GM12878 (cell line): ENCODE measurements around the gene RALGPS1. TPM values are rescaled to one million over a fixed set of nuclear protein-coding genes. Genes with fewer than 3 reads are reported as not detected.
A peak's percentile ranks its signal among the peaks of the same experiment; 100 is the strongest.

ENCODE experiments used
- ATAC-seq: fragments of 200-7000 bp; cut with Tn5 transposase; 3 replicates; pipeline ENCODE4 v1.9.1; 2020; ENCODE audit warnings: mild to moderate bottlenecking, moderate library complexity
- BruUV-seq: library from RNA; stranded (reverse); fragments of 400-500 nt; replicated peaks from 2 replicates; lab custom pipeline; 2021; lab: Mats Ljungman, UMichigan
- CTCF ChIA-PET: fragments of 300-600 bp; sonication (Branson Sonifier 250); formaldehyde crosslinking; extraction: SDS; loops from one replicate; lab custom pipeline; 2021; ENCODE audit warnings: inconsistent platforms; lab: Yijun Ruan, JAX
- POLR2A ChIA-PET: fragments of 350-600 bp; formaldehyde crosslinking; extraction: SDS; loops from one replicate; lab custom pipeline; 2021; ENCODE audit warnings: inconsistent platforms; lab: Charles Lee
- RAD21 ChIA-PET: fragments of 300-600 bp; sonication (Branson Sonifier 250); formaldehyde crosslinking; loops from one replicate; lab custom pipeline; 2023; ENCODE audit warnings: antibody characterized with exemption; ENCODE audit not compliant: unreplicated experiment; lab: Charles Lee
- SMC1A ChIA-PET: fragments of 300-600 bp; sonication (Branson Sonifier 250); formaldehyde crosslinking; loops from one replicate; lab custom pipeline; 2023; ENCODE audit not compliant: unreplicated experiment, uncharacterized antibody; lab: Charles Lee
- DNase-seq: peaks from one replicate; pipeline ENCODE4 v3.0.0-alpha.2; 2011; ENCODE audit warnings: low read depth, low spot score
- FAIRE-seq: peaks from 3 replicates; lab custom pipeline; 2011; peaks lifted over from hg19 to GRCh38; lab: Jason Lieb, UNC
- H2AFZ ChIP-seq: 2 replicates; pipeline ENCODE4 v1.6.0; 2011; ENCODE audit warnings: low read depth, low read length, control low read depth; ENCODE audit not compliant: control insufficient read depth
- H3K27ac ChIP-seq: 2 replicates; pipeline ENCODE4 v1.5.1; 2011; ENCODE audit warnings: control low read depth; ENCODE audit not compliant: control insufficient read depth, insufficient read depth
- H3K27me3 ChIP-seq, 2 experiments: replicated peaks in 1 of 2; 2 replicates each; pipeline versions ENCODE4 v1.6.0 to v1.6.1; 2011; ENCODE audit warnings: low read length in 1 of 2; ENCODE audit not compliant: control insufficient read depth in 2 of 2, insufficient read depth in 2 of 2
- H3K36me3 ChIP-seq, 2 experiments: 2 replicates each; pipeline ENCODE4 v1.5.1; 2011; ENCODE audit warnings: low read length in 1 of 2; ENCODE audit not compliant: control insufficient read depth in 2 of 2, insufficient read depth in 2 of 2
- H3K4me1 ChIP-seq: 2 replicates; pipeline ENCODE4 v1.6.1; 2011; ENCODE audit warnings: mild to moderate bottlenecking, low read length, moderate library complexity, mixed read lengths; ENCODE audit not compliant: control insufficient read depth, insufficient read depth
- H3K4me2 ChIP-seq: 2 replicates; pipeline ENCODE4 v1.6.0; 2011; ENCODE audit warnings: control low read depth; ENCODE audit not compliant: control insufficient read depth, insufficient read depth
- H3K4me3 ChIP-seq: fragments of 200-600 bp; sonication (generic); 2 replicates; pipeline ENCODE4 v1.5.1; 2016
- H3K79me2 ChIP-seq: 2 replicates; pipeline ENCODE4 v1.6.0; 2011; ENCODE audit warnings: low read length; ENCODE audit not compliant: control insufficient read depth, insufficient read depth
- H3K9ac ChIP-seq: 2 replicates; pipeline ENCODE4 v1.8.0; 2011; ENCODE audit warnings: low read length, control low read depth, mixed read lengths; ENCODE audit not compliant: control insufficient read depth, insufficient read depth
- H3K9me3 ChIP-seq: replicated peaks from 3 replicates; pipeline ENCODE4 v1.5.1; 2011; ENCODE audit warnings: mild to moderate bottlenecking, low read length; ENCODE audit not compliant: control insufficient read depth, insufficient read depth
- H4K20me1 ChIP-seq: 2 replicates; pipeline ENCODE4 v1.6.0; 2011; ENCODE audit not compliant: control insufficient read depth, insufficient read depth
- CBFB ChIP-seq: IDR thresholded peaks from 2 replicates; pipeline ENCODE4 v1.6.1; 2016; ENCODE audit warnings: antibody characterized with exemption, low read depth
- CBX3 ChIP-seq: fragments of 200-600 bp; sonication (generic); IDR thresholded peaks from 2 replicates; pipeline ENCODE4 v1.6.1; 2016; ENCODE audit warnings: low read depth, borderline replicate concordance
- EGR1 ChIP-seq, 2 experiments: IDR thresholded peaks; 1 replicate in 1 of 2; 2 replicates in 1 of 2; pipeline ENCODE4 v1.6.1; 2011 to 2012; ENCODE audit warnings: low read depth in 2 of 2, low read length in 2 of 2, borderline replicate concordance in 1 of 2, mild to moderate bottlenecking in 1 of 2, moderate library complexity in 1 of 2
- KAT2A ChIP-seq: conservative IDR thresholded peaks from 2 replicates; pipeline ENCODE4 v1.6.1; 2011; ENCODE audit warnings: low read depth, low read length; ENCODE audit not compliant: control insufficient read depth
- NFIC ChIP-seq: IDR thresholded peaks from 2 replicates; pipeline ENCODE4 v1.6.1; 2012; ENCODE audit warnings: low read depth, mild to moderate bottlenecking, inconsistent platforms, low read length, moderate library complexity
- NKRF ChIP-seq: fragments of 450-650 bp; conservative IDR thresholded peaks from 2 replicates; pipeline ENCODE4 v1.6.1; 2017; ENCODE audit warnings: mild to moderate bottlenecking, moderate library complexity
- NR2F1 ChIP-seq: fragments of 450-650 bp; conservative IDR thresholded peaks from 2 replicates; pipeline ENCODE4 v1.6.1; 2017; ENCODE audit warnings: mild to moderate bottlenecking
- PKNOX1 ChIP-seq: fragments of 450-650 bp; IDR thresholded peaks from 2 replicates; pipeline ENCODE4 v1.6.1; 2016; ENCODE audit warnings: mild to moderate bottlenecking
- RCOR1 ChIP-seq: conservative IDR thresholded peaks from 2 replicates; pipeline ENCODE4 v1.6.1; 2012; ENCODE audit warnings: low read depth, low read length, improper control_type of control experiment
- SIX5 ChIP-seq: IDR thresholded peaks from 2 replicates; pipeline ENCODE4 v1.6.1; 2011; ENCODE audit warnings: mild to moderate bottlenecking, low read depth, low read length, moderate library complexity; ENCODE audit not compliant: severe bottlenecking
- SREBF2 ChIP-seq: IDR thresholded peaks from 2 replicates; pipeline ENCODE4 v1.6.1; 2012; ENCODE audit warnings: mild to moderate bottlenecking, low read length
- WGBS: methylation state at CpG from one replicate; pipeline ENCODE4 v1.1.6; 2016; ENCODE audit warnings: low lambda C conversion rate; ENCODE audit not compliant: insufficient replicate concordance, insufficient coverage; ENCODE audit errors: missing lambda C conversion rate; 5-methylcytosine and 5-hydroxymethylcytosine counted together
- in situ Hi-C: fragments of 300-500 bp; cut with MboI; formaldehyde crosslinking; loops from 9 replicates; pipeline ENCODE4 v1.14.3; 2018; ENCODE audit warnings: mixed read lengths
- intact Hi-C: fragments of 100-400 bp; cut with micrococcal nuclease; formaldehyde crosslinking; loops from one replicate; pipeline ENCODE4 v1.14.2; 2022; ENCODE audit not compliant: unreplicated experiment
- polyA plus RNA-seq, 11 experiments: library from polyadenylated mRNA; depleted of rRNA in 4 of 11; unstranded in 6 of 11; stranded (reverse) in 5 of 11; fragments of >200 nt; fragmentation: Nextera tagmentation in 4 of 11; fragmentation: Illumina TruSeq in 1 of 11; extraction: Ambion mirVana in 4 of 11; extraction: Trizol in 1 of 11; gene quantifications; 1 replicate in 1 of 11; 2 replicates in 10 of 11; pipeline versions ENCODE4 v1.2.1 to v1.2.3, GENCODE V29; 2011 to 2016; ENCODE audit warnings: inconsistent platforms in 2 of 11, missing spikeins in 2 of 11, low read depth in 1 of 11
- total RNA-seq, 4 experiments: library from RNA; depleted of rRNA in 3 of 4; stranded (reverse); fragments of >200 nt in 3 of 4; fragmentation: Illumina TruSeq in 1 of 4; extraction: Trizol in 1 of 4; gene quantifications; 2 replicates each; pipeline versions ENCODE4 v1.2.1 to v1.2.3, GENCODE V29; 2013 to 2021
- TF ChIP-seq, protein P1 (sequence below): IDR thresholded peaks from 2 replicates; pipeline ENCODE4 v1.6.1; 2012; ENCODE audit warnings: low read length, inconsistent platforms
- TF ChIP-seq, protein P2 (sequence below), 3 experiments: IDR thresholded peaks in 2 of 3; conservative IDR thresholded peaks in 1 of 3; 2 replicates each; pipeline ENCODE4 v1.5.1; 2011; ENCODE audit warnings: low read depth in 3 of 3, low read length in 3 of 3, mild to moderate bottlenecking in 3 of 3, control low read depth in 2 of 3, moderate library complexity in 2 of 3, inconsistent platforms in 1 of 3, mixed read lengths in 1 of 3; ENCODE audit not compliant: control insufficient read depth in 2 of 3, insufficient read depth in 1 of 3; ENCODE audit errors: extremely low read depth in 1 of 3

RALGPS1 gene
- total and polyA plus RNA-seq, 10 of the 15 experiments (the other 5 are each of a cell fraction or from before 2014, with no cell fraction given), result 0.13 to 5.6 (median 2.7) TPM

- TF ChIP-seq, protein P1, sequence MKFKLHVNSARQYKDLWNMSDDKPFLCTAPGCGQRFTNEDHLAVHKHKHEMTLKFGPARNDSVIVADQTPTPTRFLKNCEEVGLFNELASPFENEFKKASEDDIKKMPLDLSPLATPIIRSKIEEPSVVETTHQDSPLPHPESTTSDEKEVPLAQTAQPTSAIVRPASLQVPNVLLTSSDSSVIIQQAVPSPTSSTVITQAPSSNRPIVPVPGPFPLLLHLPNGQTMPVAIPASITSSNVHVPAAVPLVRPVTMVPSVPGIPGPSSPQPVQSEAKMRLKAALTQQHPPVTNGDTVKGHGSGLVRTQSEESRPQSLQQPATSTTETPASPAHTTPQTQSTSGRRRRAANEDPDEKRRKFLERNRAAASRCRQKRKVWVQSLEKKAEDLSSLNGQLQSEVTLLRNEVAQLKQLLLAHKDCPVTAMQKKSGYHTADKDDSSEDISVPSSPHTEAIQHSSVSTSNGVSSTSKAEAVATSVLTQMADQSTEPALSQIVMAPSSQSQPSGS, result peak; percentile 90
- TF ChIP-seq SREBF2, result no peak
- TF ChIP-seq PKNOX1, result peak; percentile 95
- peak; percentile 88 for TF ChIP-seq NR2F1
- no peak for TF ChIP-seq KAT2A
- no peak for TF ChIP-seq CBX3
- TF ChIP-seq NFIC, result peak; percentile 96
Observed at GRCh38 chr9:127004946-127005769, 90.6 kb downstream of the RALGPS1 start (continued).

DNA sequence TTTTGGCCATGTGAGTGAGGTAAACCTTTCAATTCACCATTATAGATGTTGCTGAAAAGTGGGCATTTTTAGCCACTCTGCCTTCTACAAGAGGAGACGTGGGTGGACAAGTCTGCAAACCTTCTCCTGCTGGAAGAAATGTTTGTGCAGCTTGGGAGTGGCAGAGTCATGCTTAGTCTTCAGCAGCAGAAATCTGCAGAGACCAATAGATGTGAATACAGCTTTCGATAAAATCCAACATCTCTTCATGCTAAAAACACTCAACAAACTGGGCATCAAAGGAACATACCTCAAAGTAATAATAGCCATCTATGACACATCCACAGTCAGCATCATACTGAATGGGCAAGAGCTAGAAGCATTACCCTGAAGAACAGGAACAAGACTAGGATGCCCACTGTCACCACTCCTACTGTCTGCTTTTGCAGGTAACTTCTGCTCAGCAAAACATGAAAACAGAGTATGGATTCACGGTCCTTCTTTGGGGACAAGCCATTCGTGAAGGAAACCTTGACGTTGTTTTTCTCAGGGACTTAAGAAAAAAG is 91.3 kb downstream of the RALGPS1 start:
- POLR2A ChIA-PET, result interaction anchor here (0.8 to 5.9 kb wide), 9 partner anchors 19 to 192 kb away, joined by 3 to 51 read pairs (median 4); no protein-coding TSS in a partner anchor
- TSS peak; percentile 93 for BruUV-seq
- Histone ChIP-seq H3K4me2 (peak overlapping the region; percentile 92), H3K4me1 (peaks cover 50% of the 10 kb centered on the region), H3K79me2 (no peaks in the 10 kb centered on the region), H4K20me1 (no peaks in the 10 kb centered on the region), H3K9me3 (no peaks in the 10 kb centered on the region), H3K36me3 (no peaks in the 10 kb centered on the region), H3K4me3 (0 out of 2 replicates have a peak overlapping the region, but pooled peaks have one; percentile 2), H3K27me3 (no peaks in the 10 kb centered on the region), H3K27ac (peak overlapping the region; percentile 77), H2AFZ (peak overlapping the region; percentile 30; the same call in 1 of the 2 replicates), H3K9ac (0 out of 2 replicates have a peak overlapping the region, but pooled peaks have one; percentile 10)
- ATAC-seq, result peak; percentile 29
- in situ Hi-C loops, result no loop called here
- intact Hi-C loops, result loop anchor here (1.0 to 2.0 kb wide), 5 partner anchors 20 to 193 kb away; no protein-coding TSS in a partner anchor
- CTCF ChIA-PET, result interaction anchor here (0.8 to 5.5 kb wide), 13 partner anchors 12 to 193 kb away, joined by 3 to 53 read pairs (median 4); no protein-coding TSS in a partner anchor
- no peak for DNase-seq
- SMC1A ChIA-PET, result interaction anchor here (0.7 to 8.8 kb wide), 25 partner anchors 10 to 191 kb away, joined by 3 to 188 read pairs (median 6); no protein-coding TSS in a partner anchor
- RAD21 ChIA-PET, result interaction anchor here (0.6 to 8.1 kb wide), 18 partner anchors 20 to 281 kb away, joined by 3 to 157 read pairs (median 10); no protein-coding TSS in a partner anchor
- FAIRE-seq, result no peak
- 75% methylated on average over 5 of the region's 5 CpGs for WGBS
- no peak for TF ChIP-seq CBFB
- TF ChIP-seq, protein P2, sequence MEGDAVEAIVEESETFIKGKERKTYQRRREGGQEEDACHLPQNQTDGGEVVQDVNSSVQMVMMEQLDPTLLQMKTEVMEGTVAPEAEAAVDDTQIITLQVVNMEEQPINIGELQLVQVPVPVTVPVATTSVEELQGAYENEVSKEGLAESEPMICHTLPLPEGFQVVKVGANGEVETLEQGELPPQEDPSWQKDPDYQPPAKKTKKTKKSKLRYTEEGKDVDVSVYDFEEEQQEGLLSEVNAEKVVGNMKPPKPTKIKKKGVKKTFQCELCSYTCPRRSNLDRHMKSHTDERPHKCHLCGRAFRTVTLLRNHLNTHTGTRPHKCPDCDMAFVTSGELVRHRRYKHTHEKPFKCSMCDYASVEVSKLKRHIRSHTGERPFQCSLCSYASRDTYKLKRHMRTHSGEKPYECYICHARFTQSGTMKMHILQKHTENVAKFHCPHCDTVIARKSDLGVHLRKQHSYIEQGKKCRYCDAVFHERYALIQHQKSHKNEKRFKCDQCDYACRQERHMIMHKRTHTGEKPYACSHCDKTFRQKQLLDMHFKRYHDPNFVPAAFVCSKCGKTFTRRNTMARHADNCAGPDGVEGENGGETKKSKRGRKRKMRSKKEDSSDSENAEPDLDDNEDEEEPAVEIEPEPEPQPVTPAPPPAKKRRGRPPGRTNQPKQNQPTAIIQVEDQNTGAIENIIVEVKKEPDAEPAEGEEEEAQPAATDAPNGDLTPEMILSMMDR (IDR thresholded peaks at IDR 0.05 in 2 of 3, conservative IDR thresholded peaks at IDR 0.05 in 1 of 3; ENCODE audit: control insufficient read depth in 2 of 3, extremely low read depth in 1 of 3, insufficient read depth in 1 of 3, low read depth in 3 of 3, low read length in 3 of 3), result no peak
- TF ChIP-seq RCOR1, result no peak
- no peak for TF ChIP-seq SIX5
- TF ChIP-seq NKRF, result no peak
- TF ChIP-seq EGR1 (IDR thresholded peaks at IDR 0.05; ENCODE audit: borderline replicate concordance in 1 of 2, low read depth in 2 of 2, low read length in 2 of 2), result peak in 1 of 2 experiments; percentile 50; a peak in 1 of 3 replicates
